HUES48 (cell line): Measurements from ENCODE around the gene RAB4A.
A peak's percentile ranks its signal among the peaks of the same experiment; 100 is the strongest.

Source experiments
- H3K27ac ChIP-seq: one replicate; pipeline ENCODE4 v1.7.0; 2013; ENCODE audit warnings: low read depth, low read length, inconsistent platforms
- H3K27me3 ChIP-seq: 2 replicates; pipeline ENCODE4 v1.6.1; 2013; ENCODE audit warnings: mild to moderate bottlenecking, low read length; ENCODE audit not compliant: control insufficient read depth, insufficient read depth
- H3K36me3 ChIP-seq: 2 replicates; pipeline ENCODE4 v1.6.1; 2013; ENCODE audit warnings: low read length; ENCODE audit not compliant: control insufficient read depth, insufficient read depth
- H3K4me1 ChIP-seq: 2 replicates; pipeline ENCODE4 v1.6.1; 2013; ENCODE audit warnings: mild to moderate bottlenecking, low read length; ENCODE audit not compliant: control insufficient read depth, insufficient read depth
- H3K4me3 ChIP-seq: 2 replicates; pipeline ENCODE4 v1.5.1; 2013; ENCODE audit warnings: mild to moderate bottlenecking, low read depth, low read length
- H3K9ac ChIP-seq: 2 replicates; pipeline ENCODE4 v1.6.1; 2013; ENCODE audit warnings: mild to moderate bottlenecking, low read depth, low read length, moderate library complexity
- H3K9me3 ChIP-seq: 2 replicates; pipeline ENCODE4 v1.6.1; 2013; ENCODE audit warnings: low read length; ENCODE audit not compliant: control insufficient read depth, insufficient read depth

Gene RAB4A

GRCh38 chr1:229244091-229244490 lies 26.8 kb upstream of the RAB4A start:
- no peaks in the 10 kb centered on the region for H3K27me3 ChIP-seq
- H3K4me3 ChIP-seq, result no peak overlapping the region
- H3K4me1 ChIP-seq, result peaks cover 5% of the 10 kb centered on the region
- no peak overlapping the region for H3K27ac ChIP-seq
- no peak overlapping the region for H3K9ac ChIP-seq
- H3K9me3 ChIP-seq, result no peaks in the 10 kb centered on the region; the same call in 1 of the 2 replicates
- H3K36me3 ChIP-seq, result no peaks in the 10 kb centered on the region

GRCh38 chr1:229247871-229248270 lies 23.0 kb upstream of the RAB4A start:
- peaks cover 14% of the 10 kb centered on the region for H3K4me1 ChIP-seq
- no peak overlapping the region for H3K9ac ChIP-seq
- no peaks in the 10 kb centered on the region for H3K36me3 ChIP-seq
- no peak overlapping the region for H3K4me3 ChIP-seq
- no peaks in the 10 kb centered on the region for H3K9me3 ChIP-seq
- H3K27me3 ChIP-seq, result no peaks in the 10 kb centered on the region
- H3K27ac ChIP-seq, result no peak overlapping the region

GRCh38 chr1:229248821-229249817 lies 21.8 kb upstream of the RAB4A start:
- Histone ChIP-seq H3K9me3 (no peaks in the 10 kb centered on the region), H3K27ac (no peak overlapping the region), H3K9ac (no peak overlapping the region), H3K27me3 (no peaks in the 10 kb centered on the region), H3K36me3 (no peaks in the 10 kb centered on the region), H3K4me3 (no peak overlapping the region), H3K4me1 (peaks cover 22% of the 10 kb centered on the region)

GRCh38 chr1:229249854-229250644 lies 20.9 kb upstream of the RAB4A start:
- Histone ChIP-seq H3K36me3 (no peaks in the 10 kb centered on the region), H3K9ac (no peak overlapping the region), H3K27ac (no peak overlapping the region), H3K27me3 (no peaks in the 10 kb centered on the region), H3K4me3 (no peak overlapping the region), H3K4me1 (peaks cover 22% of the 10 kb centered on the region), H3K9me3 (no peaks in the 10 kb centered on the region)

GRCh38 chr1:229251185-229251584 lies 19.7 kb upstream of the RAB4A start:
- no peaks in the 10 kb centered on the region for H3K9me3 ChIP-seq
- no peaks in the 10 kb centered on the region for H3K27me3 ChIP-seq
- H3K4me1 ChIP-seq, result peaks cover 29% of the 10 kb centered on the region

GRCh38 chr1:229252228-229252984 lies 18.5 kb upstream of the RAB4A start:
- Histone ChIP-seq H3K4me1 (peaks cover 29% of the 10 kb centered on the region), H3K9me3 (no peaks in the 10 kb centered on the region), H3K27ac (peak overlapping the region; percentile 57), H3K9ac (no peak overlapping the region), H3K27me3 (no peaks in the 10 kb centered on the region), H3K36me3 (no peaks in the 10 kb centered on the region), H3K4me3 (no peak overlapping the region)

More at GRCh38 chr1:229251185-229251584, 19.7 kb upstream of the RAB4A start:
- Histone ChIP-seq H3K27ac (no peak overlapping the region), H3K4me3 (no peak overlapping the region), H3K36me3 (no peaks in the 10 kb centered on the region), H3K9ac (no peak overlapping the region)

- H3K4me1 ChIP-seq, result peaks cover 32% of the 10 kb centered on the region
- H3K36me3 ChIP-seq, result no peaks in the 10 kb centered on the region
- H3K27me3 ChIP-seq, result no peaks in the 10 kb centered on the region
- no peak overlapping the region for H3K4me3 ChIP-seq
- no peaks in the 10 kb centered on the region for H3K9me3 ChIP-seq
- H3K9ac ChIP-seq, result no peak overlapping the region
- H3K27ac ChIP-seq, result peak overlapping the region; percentile 57
Measured at GRCh38 chr1:229253151-229253974, 17.5 kb upstream of the RAB4A start.

- Histone ChIP-seq H3K27ac (no peak overlapping the region), H3K4me3 (no peak overlapping the region), H3K36me3 (no peaks in the 10 kb centered on the region), H3K9ac (no peak overlapping the region), H3K27me3 (no peaks in the 10 kb centered on the region), H3K9me3 (no peaks in the 10 kb centered on the region), H3K4me1 (peaks cover 31% of the 10 kb centered on the region)
Measured at GRCh38 chr1:229254910-229255541, 15.9 kb upstream of the RAB4A start.

- no peaks in the 10 kb centered on the region for H3K36me3 ChIP-seq
- H3K27me3 ChIP-seq, result no peaks in the 10 kb centered on the region
- H3K4me1 ChIP-seq, result peaks cover 22% of the 10 kb centered on the region
- no peak overlapping the region for H3K4me3 ChIP-seq
- H3K27ac ChIP-seq, result no peak overlapping the region
- no peaks in the 10 kb centered on the region for H3K9me3 ChIP-seq
- H3K9ac ChIP-seq, result no peak overlapping the region
Measured at GRCh38 chr1:229258031-229258756, 12.7 kb upstream of the RAB4A start.
